K562 (cell line): ENCODE data around the gene AGPAT3. TPM values are rescaled to one million over a fixed set of nuclear protein-coding genes. Genes with fewer than 3 reads are reported as not detected.
A peak's percentile ranks its signal among the peaks of the same experiment; 100 is the strongest.

Experiments
- CCNT2 ChIP-seq: IDR thresholded peaks from 2 replicates; pipeline ENCODE4 v1.6.1; 2011; ENCODE audit warnings: borderline replicate concordance, low read depth, mild to moderate bottlenecking, moderate library complexity, mixed read lengths, low read length; ENCODE audit not compliant: insufficient read length; ENCODE audit errors: extremely low read depth
- DLX4 ChIP-seq: fragments of 250-450 bp; sonication (Bioruptor Pico); IDR thresholded peaks from 2 replicates; pipeline ENCODE4 v1.6.1; 2021; ENCODE audit warnings: mild to moderate bottlenecking
- E2F1 ChIP-seq: sonication (generic); formaldehyde crosslinking; IDR thresholded peaks from 2 replicates; pipeline ENCODE4 v1.8.1; 2023; ENCODE audit warnings: mild to moderate bottlenecking, missing genetic modification reagents, moderate library complexity
- EP300 ChIP-seq: IDR thresholded peaks from 2 replicates; pipeline ENCODE4 v1.6.1; 2012; ENCODE audit warnings: low read length, improper control_type of control experiment
- KAT7 ChIP-seq: sonication (generic); formaldehyde crosslinking; IDR thresholded peaks from 2 replicates; pipeline ENCODE4 v1.8.0; 2022; ENCODE audit warnings: missing genetic modification reagents, mild to moderate bottlenecking, borderline replicate concordance
- MGA ChIP-seq: fragments of 450-650 bp; IDR thresholded peaks from 2 replicates; pipeline ENCODE4 v1.6.1; 2016; ENCODE audit warnings: mild to moderate bottlenecking, moderate library complexity
- RBM15 ChIP-seq: fragments of 200-400 bp; formaldehyde crosslinking; IDR thresholded peaks from 2 replicates; pipeline ENCODE4 v1.6.1; 2018; ENCODE audit warnings: mild to moderate bottlenecking, low read length, moderate library complexity; ENCODE audit not compliant: insufficient read depth
- TSC22D4 ChIP-seq: fragments of 450-650 bp; IDR thresholded peaks from 2 replicates; pipeline ENCODE4 v1.6.1; 2016; ENCODE audit warnings: missing genetic modification characterization, missing biosample characterization, control low read depth
- VEZF1 ChIP-seq: fragments of 200-800 bp; sonication (Bioruptor generic); IDR thresholded peaks from 2 replicates; pipeline ENCODE4 v1.6.1; 2017; ENCODE audit warnings: missing genetic modification characterization, missing compliant biosample characterization
- YY1 ChIP-seq, 3 experiments: IDR thresholded peaks; 2 replicates each; pipeline ENCODE4 v1.6.1; 2011; ENCODE audit warnings: low read length in 2 of 3, mild to moderate bottlenecking in 2 of 3, moderate library complexity in 2 of 3, borderline replicate concordance in 1 of 3, control low read depth in 1 of 3, low read depth in 1 of 3; ENCODE audit not compliant: insufficient read depth in 3 of 3, insufficient replicate concordance in 2 of 3, control insufficient read depth in 1 of 3, insufficient read length in 1 of 3; ENCODE audit errors: extremely low read depth in 1 of 3
- ZBTB7A ChIP-seq: IDR thresholded peaks from 2 replicates; pipeline ENCODE4 v1.6.1; 2011; ENCODE audit warnings: low read depth, mild to moderate bottlenecking, low read length, moderate library complexity, borderline replicate concordance; ENCODE audit not compliant: control insufficient read depth
- polyA plus RNA-seq, 8 experiments: library from polyadenylated mRNA; depleted of rRNA in 4 of 8; stranded (reverse) in 5 of 8; unstranded in 3 of 8; fragments of >200 nt; fragmentation: Nextera tagmentation in 2 of 8; fragmentation: Illumina TruSeq in 1 of 8; extraction: Ambion mirVana in 2 of 8; extraction: Trizol in 1 of 8; gene quantifications; 2 replicates each; pipeline versions ENCODE4 v1.2.1 to v1.2.3, GENCODE V29; 2011 to 2014; ENCODE audit warnings: inconsistent platforms in 1 of 8, missing spikeins in 1 of 8
- total RNA-seq, 7 experiments: library from RNA; depleted of rRNA in 6 of 7; stranded (reverse); fragments of >200 nt in 6 of 7; fragmentation: Illumina TruSeq in 2 of 7; extraction: Trizol in 2 of 7; gene quantifications; 2 replicates each; pipeline versions ENCODE4 v1.2.1 to v1.2.3, GENCODE V29; 2011 to 2021; ENCODE audit warnings: low replicate concordance in 1 of 7

Gene AGPAT3
- total and polyA plus RNA-seq, 9 of the 15 experiments (the other 6 are each of a cell fraction or from before 2014, with no cell fraction given): 1.5 to 88.4 (median 35.7) TPM

- TF ChIP-seq E2F1 (CRISPR knock-in tag) (no peak), KAT7 (CRISPR knock-in tag) (no peak; the same call in 1 of the 2 replicates), YY1 (IDR thresholded peaks at IDR 0.05; ENCODE audit: borderline replicate concordance in 1 of 3, control insufficient read depth in 1 of 3, extremely low read depth in 1 of 3, insufficient read depth in 3 of 3, insufficient read length in 1 of 3, insufficient replicate concordance in 2 of 3, low read depth in 1 of 3, low read length in 2 of 3) (peak in 1 of 3 experiments; percentile 50), RBM15 (no peak), CCNT2 (no peak), DLX4 (CRISPR knock-in tag) (no peak), ZBTB7A (peak; percentile 22; the same call in 1 of the 2 replicates), MGA (0 out of 2 replicates have a peak, but pooled peaks have one; percentile 11), TSC22D4 (tag) (no peak), EP300 (no peak), VEZF1 (CRISPR knock-in tag) (peak; percentile 66; the same call in 1 of the 2 replicates)
These were observed 1.2 kb downstream of the AGPAT3 start (continued) for GRCh38 chr21:43866260-43866629.
